H54 (cell line): ENCODE data around the gene BTG1.
"Not testable (repeated sequence)": the region's sequence is repeated elsewhere in the genome, so short reads cannot be mapped to it uniquely, and the experiment has no call there.

Experiments
- DNase-seq: peaks from one replicate; pipeline ENCODE4 v3.0.0; 2011; ENCODE audit warnings: low spot score, mixed read lengths; ENCODE audit not compliant: insufficient read length
- FAIRE-seq: peaks from 3 replicates; lab custom pipeline; 2011; peaks lifted over from hg19 to GRCh38; lab: Jason Lieb, UNC
- POLR2A ChIP-seq: IDR thresholded peaks from 2 replicates; pipeline ENCODE4 v1.6.1; 2011; ENCODE audit warnings: low read depth, mild to moderate bottlenecking, low read length

Gene BTG1

DNA sequence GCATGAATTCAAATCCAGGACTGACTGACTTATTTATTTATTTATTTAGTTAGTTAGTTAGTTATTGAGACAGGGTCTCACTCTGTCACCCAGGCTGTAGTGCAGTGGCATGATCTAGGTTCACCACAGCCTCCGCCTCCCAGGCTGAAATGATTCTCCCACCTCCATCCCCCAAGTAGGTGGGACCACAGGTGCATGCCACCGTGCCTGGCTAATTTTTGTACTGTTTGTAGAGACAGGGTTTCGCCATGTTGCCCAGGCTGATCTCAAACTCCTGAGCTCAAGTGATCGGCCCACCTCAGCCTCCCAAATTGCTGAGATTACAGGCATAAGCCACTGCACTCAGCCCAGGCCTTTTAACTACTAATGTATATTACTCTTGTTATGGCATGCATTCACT, 36.0 kb downstream of the BTG1 start:
- DNase-seq (no peak), FAIRE-seq (no peak)
- TF ChIP-seq POLR2A, result no peak

GRCh38 chr12:92108651-92109050, 37.0 kb downstream of the BTG1 start:
- FAIRE-seq, result peak; percentile 11
- no peak for TF ChIP-seq POLR2A
- DNase-seq, result no peak

- no peak for TF ChIP-seq POLR2A
- FAIRE-seq, result no peak
- no peak for DNase-seq
Measured at GRCh38 chr12:92107621-92108131, 38.0 kb downstream of the BTG1 start.

- no peak for DNase-seq
- FAIRE-seq, result no peak
- TF ChIP-seq POLR2A, result no peak
Measured at GRCh38 chr12:92107094-92107493, 38.6 kb downstream of the BTG1 start.

DNA sequence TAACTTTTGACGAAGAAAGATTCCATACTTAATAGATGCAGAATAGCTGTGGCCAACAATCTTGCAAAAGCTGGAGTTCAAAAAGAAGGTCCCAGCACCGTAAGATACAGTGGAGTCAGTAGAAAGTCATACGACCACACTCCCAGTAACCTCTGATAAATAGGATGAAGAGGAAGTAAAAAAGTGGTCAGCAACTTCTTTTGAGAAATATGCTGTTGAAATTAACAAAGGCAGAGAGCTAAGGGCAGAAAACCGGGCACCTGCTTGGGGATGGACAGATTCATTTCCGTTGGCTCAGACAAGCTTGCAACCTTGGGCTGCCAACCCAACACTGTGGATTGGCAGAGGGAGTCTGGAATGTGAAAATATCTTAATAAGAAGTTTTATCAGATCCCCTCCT, 40.0 kb downstream of the BTG1 start:
- no peak for TF ChIP-seq POLR2A
- FAIRE-seq (no peak), DNase-seq (no peak)

GRCh38 chr12:92105110-92105509, 40.5 kb downstream of the BTG1 start:
- FAIRE-seq (no peak), DNase-seq (no peak)
- TF ChIP-seq POLR2A, result no peak

DNA sequence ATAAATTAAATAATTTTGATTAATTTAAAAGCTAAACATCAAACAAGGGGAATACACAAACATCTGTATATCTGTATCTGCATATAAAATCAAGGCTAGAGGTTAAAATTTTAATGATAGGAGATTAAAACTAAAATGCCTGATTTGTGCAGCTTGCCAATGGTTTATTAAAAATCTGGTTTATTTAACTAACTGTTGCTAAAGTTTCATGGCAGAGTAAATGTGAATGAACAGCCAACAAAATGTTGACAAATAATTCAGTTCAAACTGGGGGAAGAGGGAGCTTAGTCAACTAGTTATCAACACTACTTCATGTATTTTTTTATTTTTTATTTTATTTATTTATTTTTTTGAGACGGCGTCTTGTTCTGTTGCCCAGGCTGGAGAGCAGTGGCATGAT, 43.0 kb downstream of the BTG1 start:
- no peak for DNase-seq
- TF ChIP-seq POLR2A, result no peak
- FAIRE-seq, result no peak

DNA sequence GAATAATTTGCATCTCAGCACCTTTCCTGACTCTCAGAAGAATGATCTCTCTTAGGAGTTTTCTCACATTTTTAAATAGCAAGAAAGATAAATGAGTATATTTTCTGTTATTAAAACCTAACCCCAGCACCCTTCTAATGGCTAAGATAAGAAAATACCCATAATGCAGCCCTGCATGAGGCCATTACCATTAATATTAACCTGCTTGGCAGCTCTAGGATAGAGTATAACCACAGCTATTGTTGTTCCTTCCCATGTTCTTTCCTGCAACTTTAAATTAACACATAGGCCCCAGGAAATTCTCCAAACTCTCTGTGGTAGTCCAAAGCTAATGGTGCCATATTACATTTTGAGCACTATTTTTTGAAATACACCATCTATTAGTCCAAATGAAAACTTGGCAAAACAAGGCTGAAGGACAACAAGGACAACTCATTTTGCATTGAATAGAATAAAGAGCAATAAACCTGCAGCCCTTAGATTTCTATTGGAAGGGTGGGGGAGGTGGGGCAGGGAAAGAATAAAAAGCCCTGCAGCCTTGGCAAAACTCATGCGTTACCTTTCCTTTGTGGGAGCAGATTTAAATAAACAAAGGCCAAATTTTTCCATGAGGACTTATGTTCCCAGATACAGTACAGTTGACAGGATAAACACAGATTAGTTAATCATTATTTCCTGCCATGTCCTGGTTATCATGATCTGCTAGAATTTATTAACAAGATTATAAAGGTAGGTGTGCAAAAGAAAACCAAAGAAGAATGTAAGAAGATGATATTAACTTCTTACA, 46.9 kb downstream of the BTG1 start:
- TF ChIP-seq POLR2A, result no peak
- FAIRE-seq, result no peak
- no peak for DNase-seq

DNA sequence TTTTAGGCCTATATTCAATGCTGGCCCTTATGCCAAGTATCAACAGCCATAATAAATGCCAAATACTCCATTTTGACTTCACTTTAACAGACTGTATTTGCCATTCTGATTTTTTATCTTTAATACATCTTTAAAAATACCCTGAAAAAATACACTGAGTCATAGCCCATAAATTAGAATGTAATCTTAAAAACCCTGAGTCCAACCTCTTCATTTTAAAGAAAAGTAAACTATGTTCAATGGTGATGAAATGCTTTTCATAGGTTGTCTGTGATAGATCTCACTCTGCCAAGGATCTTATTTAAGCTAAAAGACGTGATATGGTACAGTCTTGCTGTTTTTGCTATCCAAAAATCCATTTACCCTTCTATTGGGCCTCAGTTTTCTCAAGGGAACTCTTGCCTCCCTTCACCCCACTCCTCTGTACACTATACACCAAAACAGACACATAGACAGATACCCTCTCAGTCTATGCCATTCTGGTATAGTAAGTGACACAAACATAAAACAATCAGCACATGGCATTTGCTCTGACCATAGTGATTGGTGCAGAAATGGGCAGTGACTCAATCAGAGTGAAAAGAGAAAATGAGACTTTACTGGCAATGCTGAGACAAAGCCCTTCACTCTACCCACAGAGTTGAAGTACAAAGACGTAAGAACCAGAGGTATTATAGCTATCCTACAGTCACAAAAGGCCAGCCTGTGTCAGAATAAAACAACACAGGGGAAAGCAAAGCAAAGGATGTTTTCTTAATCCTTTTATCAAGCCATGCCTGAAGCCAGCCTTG, 49.1 kb downstream of the BTG1 start:
- no peak for TF ChIP-seq POLR2A
- DNase-seq, result no peak
- no peak for FAIRE-seq

- no peak for DNase-seq
- no peak for TF ChIP-seq POLR2A
- FAIRE-seq, result no peak
Measured at GRCh38 chr12:92094751-92095161, 50.9 kb downstream of the BTG1 start.

DNA sequence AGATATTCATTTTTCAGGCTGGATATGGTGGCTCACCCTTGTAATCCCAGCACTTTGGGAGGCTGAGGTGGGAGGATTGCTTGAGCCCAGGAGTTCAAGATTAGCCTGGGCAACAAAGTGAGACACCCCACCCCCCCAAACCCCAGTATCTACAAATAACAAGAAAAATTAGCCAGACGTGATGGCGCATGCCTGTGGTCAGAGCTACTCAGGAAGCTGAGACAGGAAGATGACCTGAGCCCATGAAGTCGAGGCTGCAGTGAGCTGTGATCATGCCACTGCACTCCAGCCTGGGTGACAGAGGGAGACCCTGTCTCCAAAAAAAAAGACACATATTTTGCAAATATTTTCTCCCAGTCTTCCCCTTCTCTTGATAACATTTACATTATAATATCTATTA, 51.3 kb downstream of the BTG1 start:
- FAIRE-seq, DNase-seq: not testable (repeated sequence)
